HepG2 (cell line): ENCODE data around the gene TEF. TPM values are rescaled to one million over a fixed set of nuclear protein-coding genes. Genes with fewer than 3 reads are reported as not detected.

Source experiments
- ARNT ChIP-seq: fragments of 450-650 bp; IDR thresholded peaks from 2 replicates; pipeline ENCODE4 v1.6.1; 2017
- GATAD2A ChIP-seq: IDR thresholded peaks from 2 replicates; pipeline ENCODE4 v1.6.1; 2016
- GMEB1 ChIP-seq: sonication (generic); formaldehyde crosslinking; IDR thresholded peaks from 2 replicates; pipeline ENCODE4 v1.5.1; 2020; ENCODE audit warnings: missing genetic modification reagents, mild to moderate bottlenecking, borderline replicate concordance
- HIVEP1 ChIP-seq: sonication (generic); formaldehyde crosslinking; IDR thresholded peaks from 2 replicates; pipeline ENCODE4 v1.4.0; 2020; ENCODE audit warnings: mild to moderate bottlenecking, missing genetic modification reagents
- MTF1 ChIP-seq: sonication (generic); formaldehyde crosslinking; IDR thresholded peaks from 2 replicates; pipeline ENCODE4 v1.5.0; 2020; ENCODE audit warnings: missing genetic modification reagents
- NKX3-1 ChIP-seq: sonication (generic); formaldehyde crosslinking; IDR thresholded peaks from 2 replicates; pipeline ENCODE4 v1.5.0; 2020; ENCODE audit warnings: missing genetic modification reagents
- NONO ChIP-seq, 2 experiments: fragments of 450-650 bp in 1 of 2; sonication (generic) in 1 of 2; formaldehyde crosslinking in 1 of 2; IDR thresholded peaks in 1 of 2; conservative IDR thresholded peaks in 1 of 2; 2 replicates each; pipeline versions ENCODE4 v1.6.1 to v1.8.0; 2017 to 2022; ENCODE audit warnings: mild to moderate bottlenecking in 1 of 2, missing genetic modification reagents in 1 of 2, moderate library complexity in 1 of 2
- PLSCR1 ChIP-seq: sonication (generic); formaldehyde crosslinking; IDR thresholded peaks from 2 replicates; pipeline ENCODE4 v1.5.0; 2020; ENCODE audit warnings: missing genetic modification reagents, mild to moderate bottlenecking, borderline replicate concordance
- SMAD9 ChIP-seq: sonication (generic); formaldehyde crosslinking; IDR thresholded peaks from 2 replicates; pipeline ENCODE4 v1.5.1; 2020; ENCODE audit warnings: mild to moderate bottlenecking, missing genetic modification reagents
- SRY ChIP-seq: sonication (generic); formaldehyde crosslinking; IDR thresholded peaks from 2 replicates; pipeline ENCODE4 v1.8.0; 2022; ENCODE audit warnings: mild to moderate bottlenecking, missing genetic modification reagents
- THAP11 ChIP-seq: IDR thresholded peaks from 2 replicates; pipeline ENCODE4 v1.6.1; 2016; ENCODE audit warnings: missing biosample characterization, missing genetic modification reagents
- YEATS4 ChIP-seq: sonication (generic); formaldehyde crosslinking; IDR thresholded peaks from 2 replicates; pipeline ENCODE4 v1.4.0; 2020; ENCODE audit warnings: missing genetic modification reagents, borderline replicate concordance
- ZBTB7B ChIP-seq: sonication (generic); formaldehyde crosslinking; IDR thresholded peaks from 2 replicates; pipeline ENCODE4 v1.4.0; 2020; ENCODE audit warnings: missing genetic modification reagents
- ZBTB8A ChIP-seq: sonication (generic); formaldehyde crosslinking; IDR thresholded peaks from 2 replicates; pipeline ENCODE4 v1.4.0; 2020; ENCODE audit warnings: mild to moderate bottlenecking, low read depth, missing genetic modification reagents, borderline replicate concordance
- ZHX1 ChIP-seq: sonication (generic); formaldehyde crosslinking; IDR thresholded peaks from 2 replicates; pipeline ENCODE4 v1.8.1; 2022; ENCODE audit warnings: low read depth, mild to moderate bottlenecking, missing genetic modification reagents
- ZNF317 ChIP-seq: sonication (generic); formaldehyde crosslinking; IDR thresholded peaks from 2 replicates; pipeline ENCODE4 v1.5.0; 2020; ENCODE audit warnings: mild to moderate bottlenecking, missing genetic modification reagents
- ZNF333 ChIP-seq: sonication (generic); formaldehyde crosslinking; IDR thresholded peaks from 2 replicates; pipeline ENCODE4 v1.4.0; 2020; ENCODE audit warnings: mild to moderate bottlenecking, missing genetic modification reagents, borderline replicate concordance
- ZNF34 ChIP-seq: sonication (generic); formaldehyde crosslinking; IDR thresholded peaks from 2 replicates; pipeline ENCODE4 v1.4.0; 2020; ENCODE audit warnings: mild to moderate bottlenecking, missing genetic modification reagents, borderline replicate concordance
- ZNF501 ChIP-seq: sonication (generic); formaldehyde crosslinking; IDR thresholded peaks from 2 replicates; pipeline ENCODE4 v1.5.1; 2020; ENCODE audit warnings: mild to moderate bottlenecking, moderate library complexity, missing genetic modification reagents
- ZNF510 ChIP-seq: sonication (generic); formaldehyde crosslinking; IDR thresholded peaks from 2 replicates; pipeline ENCODE4 v1.4.0; 2020; ENCODE audit warnings: low read depth, mild to moderate bottlenecking, missing genetic modification reagents
- ZNF703 ChIP-seq: sonication (generic); formaldehyde crosslinking; IDR thresholded peaks from 2 replicates; pipeline ENCODE4 v1.5.1; 2020; ENCODE audit warnings: missing genetic modification reagents, mild to moderate bottlenecking, moderate library complexity, borderline replicate concordance
- ZNF713 ChIP-seq: sonication (generic); formaldehyde crosslinking; IDR thresholded peaks from 2 replicates; pipeline ENCODE4 v1.4.0; 2020; ENCODE audit warnings: mild to moderate bottlenecking, missing genetic modification reagents
- polyA plus RNA-seq, 8 experiments: library from polyadenylated mRNA; depleted of rRNA in 3 of 8; stranded (reverse) in 7 of 8; unstranded in 1 of 8; fragments of >200 nt; fragmentation: Illumina TruSeq in 4 of 8; extraction: Trizol in 4 of 8; gene quantifications; 2 replicates each; pipeline versions ENCODE4 v1.2.1 to v1.2.3, GENCODE V29; 2011 to 2016; ENCODE audit warnings: low read depth in 4 of 8, missing spikeins in 1 of 8, mixed read lengths in 1 of 8; ENCODE audit not compliant: insufficient read depth in 1 of 8
- total RNA-seq, 5 experiments: library from RNA; depleted of rRNA; stranded (reverse); fragments of >200 nt; fragmentation: Illumina TruSeq; extraction: Trizol; gene quantifications; 2 replicates each; pipeline ENCODE4 v1.2.3, GENCODE V29; 2016; ENCODE audit warnings: low read depth in 1 of 5
- TF ChIP-seq, protein P1 (sequence below): sonication (generic); formaldehyde crosslinking; IDR thresholded peaks from 2 replicates; pipeline ENCODE4 v1.5.1; 2020; ENCODE audit warnings: missing genetic modification reagents, mild to moderate bottlenecking, borderline replicate concordance

TEF gene
- total and polyA plus RNA-seq, 2 of the 13 experiments (the other 11 are each of a cell fraction or from before 2014, with no cell fraction given) = 7.6 to 11.2 TPM

DNA sequence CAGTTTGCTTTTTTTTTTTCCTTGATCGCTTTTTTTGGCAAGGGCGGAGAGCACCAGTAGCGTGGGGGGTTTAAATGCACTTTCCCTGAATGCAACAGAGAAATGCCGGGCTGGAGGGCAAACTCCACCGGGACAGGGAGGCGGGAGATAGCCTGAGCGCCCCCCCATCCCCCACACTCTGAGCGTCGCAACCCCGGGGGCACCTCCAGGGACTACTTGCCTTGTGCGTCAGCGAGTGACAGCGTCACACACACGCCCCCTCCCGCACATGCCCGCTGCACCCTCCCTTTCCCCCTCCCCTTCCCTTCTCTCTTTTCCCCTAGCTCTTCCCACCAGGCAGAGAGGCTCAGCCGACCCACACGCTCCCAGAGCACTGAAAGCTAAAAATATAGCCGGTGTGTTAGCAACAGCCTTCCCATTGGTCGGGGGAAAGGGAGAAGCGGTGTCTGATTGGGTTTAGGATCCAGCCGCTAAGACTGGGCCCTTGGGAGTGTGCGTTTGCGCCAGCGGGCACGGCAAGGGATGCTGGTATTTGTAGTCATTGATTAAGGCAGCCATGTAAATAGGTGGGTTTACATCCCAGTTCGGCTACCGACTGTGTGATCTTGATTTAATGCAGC, 66.6 kb downstream of the TEF start (continued):
- TF ChIP-seq NONO (IDR thresholded peaks at IDR 0.05) = no peak
- TF ChIP-seq NONO (CRISPR knock-in tag; conservative IDR thresholded peaks at IDR 0.05) = peak; percentile 79
- no peak for TF ChIP-seq MTF1
- peak; percentile 82 for TF ChIP-seq ZNF501 (CRISPR knock-in tag)
- peak; percentile 96 for TF ChIP-seq HIVEP1
- peak; percentile 86; the same call in 1 of the 2 replicates for TF ChIP-seq ZHX1
- peak; percentile 97 for TF ChIP-seq THAP11 (CRISPR knock-in tag)
- TF ChIP-seq YEATS4 (CRISPR knock-in tag) = 0 out of 2 replicates have a peak, but pooled peaks have one; percentile 46
- TF ChIP-seq ZNF510 (CRISPR knock-in tag) = no peak; the same call in 1 of the 2 replicates
- TF ChIP-seq GATAD2A (CRISPR knock-in tag) = peak; percentile 47; the same call in 1 of the 2 replicates
- peak; percentile 98 for TF ChIP-seq ZNF317 (CRISPR knock-in tag)
- TF ChIP-seq GMEB1 (CRISPR knock-in tag) = peak; percentile 90
- no peak for TF ChIP-seq ARNT
- TF ChIP-seq ZNF34 (CRISPR knock-in tag) = no peak
- no peak for TF ChIP-seq ZNF713 (CRISPR knock-in tag)
- no peak for TF ChIP-seq ZBTB8A
- no peak for TF ChIP-seq SMAD9 (CRISPR knock-in tag)
- no peak for TF ChIP-seq ZNF333 (CRISPR knock-in tag)
- TF ChIP-seq, protein P1, sequence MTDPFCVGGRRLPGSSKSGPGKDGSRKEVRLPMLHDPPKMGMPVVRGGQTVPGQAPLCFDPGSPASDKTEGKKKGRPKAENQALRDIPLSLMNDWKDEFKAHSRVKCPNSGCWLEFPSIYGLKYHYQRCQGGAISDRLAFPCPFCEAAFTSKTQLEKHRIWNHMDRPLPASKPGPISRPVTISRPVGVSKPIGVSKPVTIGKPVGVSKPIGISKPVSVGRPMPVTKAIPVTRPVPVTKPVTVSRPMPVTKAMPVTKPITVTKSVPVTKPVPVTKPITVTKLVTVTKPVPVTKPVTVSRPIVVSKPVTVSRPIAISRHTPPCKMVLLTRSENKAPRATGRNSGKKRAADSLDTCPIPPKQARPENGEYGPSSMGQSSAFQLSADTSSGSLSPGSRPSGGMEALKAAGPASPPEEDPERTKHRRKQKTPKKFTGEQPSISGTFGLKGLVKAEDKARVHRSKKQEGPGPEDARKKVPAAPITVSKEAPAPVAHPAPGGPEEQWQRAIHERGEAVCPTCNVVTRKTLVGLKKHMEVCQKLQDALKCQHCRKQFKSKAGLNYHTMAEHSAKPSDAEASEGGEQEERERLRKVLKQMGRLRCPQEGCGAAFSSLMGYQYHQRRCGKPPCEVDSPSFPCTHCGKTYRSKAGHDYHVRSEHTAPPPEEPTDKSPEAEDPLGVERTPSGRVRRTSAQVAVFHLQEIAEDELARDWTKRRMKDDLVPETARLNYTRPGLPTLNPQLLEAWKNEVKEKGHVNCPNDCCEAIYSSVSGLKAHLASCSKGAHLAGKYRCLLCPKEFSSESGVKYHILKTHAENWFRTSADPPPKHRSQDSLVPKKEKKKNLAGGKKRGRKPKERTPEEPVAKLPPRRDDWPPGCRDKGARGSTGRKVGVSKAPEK (CRISPR knock-in tag) = no peak
- peak; percentile 60; the same call in 1 of the 2 replicates for TF ChIP-seq ZBTB7B (CRISPR knock-in tag)
- no peak for TF ChIP-seq SRY (CRISPR knock-in tag)
- no peak for TF ChIP-seq PLSCR1 (CRISPR knock-in tag)
- no peak for TF ChIP-seq NKX3-1
- no peak for TF ChIP-seq ZNF703 (CRISPR knock-in tag)
